ENCODE data around the gene ODAD2.
"Not testable (repeated sequence)": the region's sequence is repeated elsewhere in the genome, so short reads cannot be mapped to it uniquely, and the experiment has no call there.

ODAD2 gene

DNA sequence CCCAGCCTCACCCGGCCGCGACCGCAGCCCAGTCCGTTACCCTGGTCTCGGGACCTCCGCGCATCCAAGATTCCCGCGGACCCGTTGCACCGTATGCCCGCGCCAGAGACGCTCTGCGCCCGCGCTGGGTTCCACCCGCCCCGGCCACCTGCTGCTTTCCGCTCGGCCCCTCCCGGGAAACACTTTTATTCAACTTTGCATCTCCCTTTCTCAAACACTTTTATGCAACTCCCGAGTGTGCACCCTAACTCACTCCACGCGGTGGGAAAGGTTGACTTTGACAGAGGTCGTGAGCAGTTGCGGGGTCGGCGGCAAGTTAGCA, at the start of gene ODAD2:
ODAD2 (minus strand) TSS at position 126 of the 322 bp plus-strand sequence. CDS start 3,937 bp downstream, outside the sequence.
- DNase-seq (ENCODE audit: low spot score) = no peak

- DNase-seq (ENCODE audit: low spot score) = no peak
Measured at GRCh38 chr10:28047061-28047460, 48.2 kb upstream of the ODAD2 start.

DNA sequence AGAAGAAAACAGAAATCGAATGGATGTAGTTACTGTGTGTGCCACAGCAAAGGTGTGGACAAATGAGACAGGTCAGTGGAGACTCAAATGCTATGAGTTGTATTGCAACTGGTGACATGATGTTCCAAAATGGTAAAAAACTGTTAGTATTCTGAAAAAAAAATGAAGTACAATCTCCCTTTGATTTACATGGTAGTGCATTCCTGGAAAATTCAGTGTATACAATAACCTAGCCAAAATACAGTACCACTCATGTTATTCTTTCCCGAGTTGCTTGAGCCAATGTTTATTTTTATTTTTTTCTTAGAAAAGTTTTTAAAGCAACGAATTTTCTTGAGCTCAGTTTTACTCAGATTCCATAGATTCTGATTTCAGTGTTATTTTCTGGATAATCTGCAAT, 47.7 kb upstream of the ODAD2 start:
- no peak for DNase-seq (ENCODE audit: low spot score)

GRCh38 chr10:28043941-28044340, 45.1 kb upstream of the ODAD2 start:
- no peak for DNase-seq (ENCODE audit: low spot score)

GRCh38 chr10:28036587-28036986, 37.7 kb upstream of the ODAD2 start:
- DNase-seq (ENCODE audit: low spot score) = no peak

GRCh38 chr10:28020993-28021982, 22.4 kb upstream of the ODAD2 start:
- DNase-seq (ENCODE audit: low spot score) = no peak

DNA sequence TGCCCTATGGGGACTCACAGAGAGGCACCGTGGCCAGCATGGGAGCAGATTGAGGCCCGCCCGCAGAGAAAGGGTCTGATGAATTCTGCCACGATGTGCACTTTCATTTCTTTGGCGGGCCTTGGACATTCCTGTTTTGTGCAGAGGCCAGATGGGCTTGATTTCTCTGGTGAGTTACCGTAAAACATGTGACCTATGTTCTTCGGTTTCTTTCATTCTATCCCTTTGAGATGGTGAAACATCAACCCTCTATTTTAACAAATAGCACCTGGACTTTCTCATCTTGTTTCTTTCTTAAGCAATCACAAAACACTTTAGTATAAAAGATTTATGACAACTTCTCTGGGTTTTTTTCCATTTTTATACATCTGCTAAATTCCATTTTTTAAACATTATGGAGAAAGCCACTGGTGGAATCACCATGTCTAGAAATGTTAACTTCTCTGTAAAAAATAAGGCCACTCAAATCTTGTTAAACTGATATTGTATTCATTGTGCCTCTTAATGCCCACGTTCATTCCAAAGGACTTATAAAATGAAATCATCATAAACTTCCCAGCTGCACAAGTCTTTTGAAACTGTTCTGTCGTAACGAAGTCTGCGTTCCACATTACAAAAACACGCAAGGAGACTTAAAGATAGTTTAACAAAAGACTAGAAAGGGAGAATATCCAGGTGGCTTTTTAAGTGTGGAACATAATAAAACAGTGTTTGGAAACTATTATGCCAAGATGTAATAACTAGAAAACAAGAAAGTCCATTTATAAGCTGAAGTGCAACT, 21.4 kb upstream of the ODAD2 start:
- DNase-seq (ENCODE audit: low spot score) = no peak

DNA sequence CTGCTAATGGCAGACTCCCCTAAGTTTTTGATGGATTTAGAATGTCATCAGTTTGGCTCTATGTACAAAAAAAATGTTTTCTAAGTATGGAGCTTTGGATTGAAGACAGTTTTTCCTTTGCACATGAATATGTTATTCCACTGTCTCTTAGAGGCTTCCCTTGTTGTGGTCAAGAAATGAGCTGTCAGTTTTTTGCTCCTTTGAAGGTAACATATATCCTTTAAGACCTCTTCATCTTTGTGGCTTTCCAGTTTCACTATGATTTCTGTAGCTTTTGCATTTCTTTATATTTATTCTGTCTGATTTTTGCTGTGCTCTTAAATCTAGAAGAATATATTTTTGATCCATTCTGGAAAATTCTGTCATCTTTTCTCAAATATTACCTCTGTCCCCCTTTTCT, 15.8 kb upstream of the ODAD2 start:
- no peak for DNase-seq (ENCODE audit: low spot score)

GRCh38 chr10:28012990-28013515, 14.2 kb upstream of the ODAD2 start:
- DNase-seq (ENCODE audit: low spot score) = no peak

DNA sequence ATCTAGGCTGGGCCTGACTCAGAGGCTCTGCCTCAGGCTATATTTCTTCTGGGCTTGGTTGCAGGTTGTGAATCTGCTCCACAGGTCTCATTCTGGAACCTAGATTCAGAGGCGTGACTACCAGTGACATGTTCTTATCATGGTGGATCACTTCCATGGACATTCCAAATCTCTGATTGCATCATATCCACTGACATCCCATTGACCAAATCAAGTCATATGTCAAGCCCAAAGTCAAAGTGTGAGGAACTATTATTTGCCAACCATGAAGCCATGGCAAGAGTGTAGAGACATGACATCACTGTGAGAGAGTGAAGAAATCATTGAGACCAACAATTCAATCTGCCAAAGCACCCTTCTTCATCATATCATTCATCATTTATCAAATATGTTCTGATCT, 11.9 kb upstream of the ODAD2 start:
- no peak for DNase-seq (ENCODE audit: low spot score)

DNA sequence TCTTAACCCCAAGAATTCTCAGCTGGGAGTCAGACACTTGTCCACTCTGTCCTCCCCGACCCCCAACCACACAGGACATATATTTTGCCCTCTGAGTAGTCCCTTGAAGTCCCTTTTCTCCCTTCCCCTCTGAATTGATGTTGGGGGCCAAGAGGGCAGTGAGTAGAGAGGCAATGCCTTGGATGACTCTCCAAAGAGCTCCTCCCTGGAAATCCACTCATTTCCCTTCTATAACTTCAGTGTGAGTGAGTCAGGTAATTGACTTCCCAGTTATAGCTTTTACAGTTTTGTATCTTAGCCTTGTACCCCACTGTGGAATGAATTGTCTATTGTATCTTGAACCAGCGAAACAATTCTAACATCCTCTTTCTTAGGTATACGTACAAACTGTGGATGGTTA, 9.2 kb upstream of the ODAD2 start:
- DNase-seq (ENCODE audit: low spot score) = no peak

DNA sequence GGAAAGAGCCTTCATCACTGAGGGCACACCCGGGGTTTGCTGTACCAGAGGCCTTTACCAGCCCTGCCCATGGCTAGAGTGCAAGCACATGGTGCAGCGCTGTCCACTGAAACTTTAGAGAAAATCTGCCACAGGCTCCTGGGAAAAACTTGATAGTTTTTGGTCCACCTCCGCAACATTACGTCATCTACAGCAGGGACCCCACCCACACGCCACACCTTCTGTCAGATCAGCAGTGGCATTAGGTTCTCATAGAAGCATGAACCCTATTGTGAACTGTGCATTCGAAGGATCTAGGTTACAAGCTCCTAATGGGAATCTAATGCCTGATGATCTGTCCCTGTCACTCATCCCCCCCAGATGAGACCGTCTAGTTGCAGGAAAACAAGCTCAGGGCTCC, 2.5 kb upstream of the ODAD2 start:
- DNase-seq (ENCODE audit: low spot score) = no peak

DNA sequence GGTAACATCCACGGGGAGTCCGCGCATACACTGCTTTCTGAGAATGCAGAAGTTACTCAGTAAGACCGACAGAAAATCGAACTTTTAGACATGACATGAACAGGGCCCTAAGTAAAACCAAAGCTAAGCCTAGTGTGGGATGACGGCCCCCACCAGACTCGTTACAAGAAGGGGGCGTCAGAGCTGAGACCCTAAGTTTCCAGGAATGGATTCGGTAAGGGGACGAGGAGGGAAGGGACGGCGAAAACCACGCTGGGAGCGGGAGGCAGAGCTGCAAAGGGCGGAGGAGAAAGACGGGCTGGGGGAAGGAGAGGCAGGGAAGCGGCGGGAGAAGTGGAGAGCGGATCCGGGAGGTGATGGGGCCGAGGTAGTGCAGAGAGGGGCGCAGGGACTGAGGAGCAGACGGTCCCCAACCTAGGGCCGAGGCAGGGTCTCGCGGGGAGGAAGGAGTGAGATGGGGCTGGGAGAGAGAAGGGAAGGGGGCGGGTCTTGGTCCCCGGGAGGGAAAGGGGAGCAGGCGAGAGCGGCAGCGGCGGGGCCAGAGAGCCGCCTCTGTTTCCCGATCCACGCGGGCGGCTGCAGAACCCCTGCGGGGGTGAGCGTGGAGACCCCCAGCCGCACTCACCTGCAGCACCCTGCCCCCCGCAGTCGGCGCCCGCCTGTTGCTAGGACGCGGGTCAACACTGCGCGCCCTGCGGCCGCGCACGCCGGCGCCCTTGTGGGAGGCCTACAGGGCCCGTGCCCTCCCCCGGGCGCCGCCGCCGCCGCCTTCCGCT, 513 bp downstream of the ODAD2 start:
- DNase-seq (ENCODE audit: low spot score) = no peak

DNA sequence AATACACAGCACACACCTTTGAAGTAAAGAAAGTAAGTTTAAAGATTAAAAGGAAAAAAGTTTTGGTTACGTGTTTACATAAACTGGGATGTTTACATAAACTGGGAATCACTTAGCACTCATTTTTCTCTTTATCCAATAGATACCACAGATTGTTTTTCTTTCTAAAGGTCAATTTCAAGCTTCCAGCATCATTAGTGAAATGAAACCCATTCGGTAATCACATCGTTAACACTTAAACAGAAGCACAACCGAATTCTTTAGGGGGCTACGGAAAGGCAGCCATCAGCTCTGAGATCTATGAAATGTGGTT, 1.1 kb downstream of the ODAD2 start:
- no peak for DNase-seq (ENCODE audit: low spot score)

DNA sequence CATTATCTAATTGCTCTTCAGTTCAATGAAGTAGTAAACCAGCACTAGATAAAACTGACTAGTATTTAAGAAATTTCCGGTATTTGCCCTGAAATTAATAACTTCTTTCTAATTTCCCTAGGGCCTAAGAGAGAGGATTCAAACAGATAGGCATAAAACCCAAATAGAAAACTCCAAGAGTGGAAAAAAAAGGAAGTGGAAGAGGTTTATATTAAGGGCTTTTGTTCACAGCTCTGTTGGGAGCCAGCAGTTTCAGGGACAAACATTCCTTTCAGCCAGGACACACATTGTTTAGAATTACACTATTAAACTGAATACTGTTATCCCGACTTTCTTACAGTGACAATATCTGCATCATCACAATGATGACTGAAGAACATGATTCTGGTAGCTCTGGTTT, 3.6 kb downstream of the ODAD2 start:
- DNase-seq (ENCODE audit: low spot score) = no peak

DNA sequence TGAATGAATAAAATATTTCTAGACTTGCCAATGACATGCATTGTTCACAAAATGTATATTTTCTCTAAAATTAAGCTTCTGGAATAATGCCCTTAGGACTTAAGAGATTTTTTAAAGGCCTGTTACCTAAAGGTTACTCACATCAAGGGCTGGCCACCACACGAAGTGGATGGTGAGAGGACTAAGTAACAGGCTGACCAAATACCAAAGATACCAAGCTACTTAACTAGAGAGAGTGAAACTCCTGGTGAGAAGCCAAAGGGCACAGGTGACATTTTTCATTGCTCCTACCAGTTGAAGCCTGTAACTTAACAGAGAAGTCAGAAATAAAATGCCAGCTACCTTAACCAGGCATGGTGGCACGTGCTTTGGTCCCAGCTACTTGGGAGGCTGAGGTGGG, 9.5 kb downstream of the ODAD2 start:
- DNase-seq (ENCODE audit: low spot score) = not testable (repeated sequence)

DNA sequence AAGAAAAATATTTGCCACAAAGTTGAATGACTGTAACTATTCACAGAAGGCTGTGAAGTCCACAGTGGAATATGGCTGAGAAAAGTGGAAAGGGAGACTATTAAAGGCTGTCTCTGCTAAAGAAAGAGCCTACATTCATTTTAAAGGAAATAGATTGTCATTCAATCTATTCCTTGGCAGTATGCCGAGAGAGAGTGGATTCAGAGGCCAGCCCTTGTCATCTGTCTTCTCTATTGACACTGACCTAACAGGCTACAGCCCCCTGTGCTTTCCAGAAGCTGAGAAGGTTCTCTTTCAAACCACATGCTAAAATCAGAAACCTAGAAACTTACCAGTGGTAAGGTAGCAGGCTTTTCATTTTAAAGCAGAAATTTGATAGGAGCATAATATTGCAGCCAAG, 12.1 kb downstream of the ODAD2 start:
- no peak for DNase-seq (ENCODE audit: low spot score)

DNA sequence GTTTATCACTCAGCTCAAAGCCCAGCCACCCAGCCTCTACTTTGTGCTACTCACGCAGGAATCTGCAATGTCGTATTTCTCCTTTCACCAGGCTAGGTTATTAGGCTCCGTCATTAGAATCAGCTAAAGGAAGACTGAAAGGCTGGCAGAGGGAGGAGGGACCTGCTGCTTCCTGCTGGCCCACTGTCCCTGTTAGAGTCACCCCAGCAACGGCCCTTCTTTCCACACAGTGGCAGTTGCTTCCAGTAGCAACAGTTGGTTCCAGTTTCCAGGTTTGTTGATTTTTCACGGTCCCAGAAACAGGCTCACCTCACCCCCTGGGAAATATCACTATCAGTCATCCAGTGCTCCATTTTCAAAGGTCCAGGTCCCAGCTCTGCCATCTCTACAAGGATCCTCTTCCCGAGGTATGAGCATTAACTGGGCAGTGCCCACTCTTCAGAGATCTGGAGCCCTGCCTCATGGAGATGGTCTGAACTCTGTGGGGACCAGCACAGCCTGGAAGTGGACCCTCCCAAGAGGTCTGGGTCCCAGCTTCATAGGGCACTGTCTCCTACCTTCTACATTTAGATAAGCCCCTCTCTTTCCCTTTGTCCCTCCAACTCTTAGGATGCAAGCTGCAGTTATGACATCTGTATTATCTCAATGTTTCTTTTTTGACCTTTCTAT, 15.9 kb downstream of the ODAD2 start:
- no peak for DNase-seq (ENCODE audit: low spot score)

DNA sequence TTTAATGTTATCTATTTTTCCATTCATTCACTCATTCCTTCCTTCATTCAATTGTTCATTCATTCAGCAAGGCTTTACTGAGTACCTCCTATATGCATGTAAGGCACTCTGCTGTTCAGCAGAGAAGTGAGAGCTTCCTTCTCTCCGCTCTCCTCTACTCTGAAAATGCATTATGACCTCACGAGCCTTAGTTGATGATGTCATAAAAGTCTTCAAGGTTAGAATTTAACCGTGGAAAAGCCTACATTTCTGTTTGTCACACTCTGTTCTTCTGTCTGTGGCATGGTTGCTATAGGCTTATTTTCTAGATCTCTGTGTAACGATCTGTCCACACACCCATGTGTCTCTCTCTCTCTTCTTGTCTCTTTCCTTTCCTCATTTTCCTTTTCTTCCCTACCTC, 17.1 kb downstream of the ODAD2 start:
- no peak for DNase-seq (ENCODE audit: low spot score)

GRCh38 chr10:27970795-27971194, 28.1 kb downstream of the ODAD2 start:
- DNase-seq (ENCODE audit: low spot score) = not testable (repeated sequence)

DNA sequence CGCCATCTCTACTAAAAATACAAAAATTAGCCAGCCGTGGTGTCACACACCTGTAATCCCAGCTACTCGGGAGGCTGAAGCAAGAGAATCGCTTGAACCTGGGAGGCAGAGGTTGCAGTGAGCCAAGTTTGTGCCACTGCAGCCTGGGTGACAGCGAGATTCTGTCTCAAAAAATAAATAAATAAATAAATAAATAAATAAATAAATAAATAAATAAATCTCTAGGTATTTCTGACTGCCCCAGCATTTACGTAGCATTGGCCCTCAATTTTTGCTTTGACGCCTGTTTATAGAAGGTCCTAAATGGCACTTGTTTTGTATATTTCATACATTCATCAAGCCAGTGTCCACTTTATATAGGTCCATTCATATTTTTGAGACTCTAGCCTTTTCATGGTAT, 28.9 kb downstream of the ODAD2 start:
- not testable (repeated sequence) for DNase-seq (ENCODE audit: low spot score)

Measured in pons (tissue), 1 donor.